AG20443 (cell line): ENCODE measurements around the gene DCTN2.
"Not testable (repeated sequence)": the region's sequence is repeated elsewhere in the genome, so short reads cannot be mapped to it uniquely, and the experiment has no call there.

ENCODE experiments used
- DNase-seq: peaks from one replicate; pipeline ENCODE4 v3.0.0; 2012; ENCODE audit warnings: low spot score, mixed read lengths

Gene DCTN2

GRCh38 chr12:57576613-57577160 lies 29.7 kb upstream of the DCTN2 start:
- DNase-seq, result no peak

DNA sequence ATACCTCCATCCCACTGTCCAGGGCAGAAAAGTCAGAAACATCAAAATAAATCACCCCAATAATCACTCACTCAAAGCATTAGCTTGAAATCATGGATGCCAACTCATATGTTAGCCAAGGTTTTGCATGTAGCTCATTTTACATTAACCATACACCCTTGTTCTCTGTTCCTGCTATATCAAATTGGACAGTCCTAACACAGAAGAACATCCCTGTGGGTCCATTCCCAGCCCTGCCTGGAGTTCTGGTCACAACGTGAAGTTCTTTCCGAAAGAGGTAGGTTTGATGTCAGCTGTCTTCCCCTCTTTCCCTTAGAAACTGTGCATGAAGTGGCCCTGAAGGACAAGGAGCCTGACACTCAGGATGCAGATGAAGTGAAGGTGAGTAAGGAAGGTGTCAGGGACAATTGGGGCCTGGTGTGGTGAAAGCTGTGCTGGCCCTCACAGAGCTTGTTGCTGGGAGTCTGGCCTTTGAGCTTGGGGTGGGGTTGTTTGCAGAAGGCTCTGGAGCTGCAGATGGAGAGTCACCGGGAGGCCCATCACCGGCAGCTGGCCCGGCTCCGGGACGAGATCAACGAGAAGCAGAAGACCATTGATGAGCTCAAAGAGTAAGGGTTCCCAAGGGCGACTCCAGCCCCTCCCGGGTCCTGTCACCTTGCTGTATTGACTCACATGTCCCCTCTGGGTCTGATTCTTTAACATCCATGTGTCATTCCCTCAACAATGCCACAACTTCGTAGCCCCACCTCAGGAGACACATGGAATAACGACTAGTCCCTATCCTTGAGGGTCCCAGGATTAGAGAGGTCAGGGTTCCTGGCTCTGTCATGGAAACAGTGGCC lies 29.0 kb upstream of the DCTN2 start:
- DNase-seq, result no peak

GRCh38 chr12:57574795-57575194 lies 27.8 kb upstream of the DCTN2 start:
- DNase-seq, result no peak

DNA sequence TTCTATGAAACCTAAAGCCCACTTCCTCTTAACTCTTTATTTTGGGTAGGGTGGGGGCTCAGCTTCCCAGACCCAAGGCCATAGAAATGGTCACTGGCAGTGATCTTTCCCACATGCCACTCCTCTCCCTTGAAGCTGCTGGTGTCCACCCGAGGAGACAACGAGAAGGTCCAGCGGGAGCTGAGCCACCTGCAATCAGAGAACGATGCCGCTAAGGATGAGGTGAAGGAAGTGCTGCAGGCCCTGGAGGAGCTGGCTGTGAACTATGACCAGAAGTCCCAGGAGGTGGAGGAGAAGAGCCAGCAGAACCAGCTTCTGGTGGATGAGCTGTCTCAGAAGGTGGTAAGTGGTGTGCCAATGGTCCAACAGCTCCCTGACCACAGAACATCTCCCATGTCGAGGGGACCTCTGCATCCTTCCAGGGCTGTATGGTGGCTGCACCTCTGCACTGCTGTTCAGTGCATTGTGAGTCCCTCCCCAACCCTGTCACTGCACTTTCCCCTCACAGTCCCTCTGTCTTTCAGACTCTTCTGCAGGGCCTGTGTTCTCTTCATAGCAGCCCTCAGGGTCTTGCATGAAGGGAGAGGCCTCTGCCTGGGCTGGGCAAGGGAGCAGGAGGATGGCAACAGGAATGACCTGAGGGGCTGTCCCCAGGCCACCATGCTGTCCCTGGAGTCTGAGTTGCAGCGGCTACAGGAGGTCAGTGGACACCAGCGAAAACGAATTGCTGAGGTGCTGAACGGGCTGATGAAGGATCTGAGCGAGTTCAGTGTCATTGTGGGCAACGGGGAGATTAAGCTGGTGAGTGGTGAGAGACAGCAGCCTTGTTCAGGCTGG lies 25.2 kb upstream of the DCTN2 start:
- no peak for DNase-seq

- DNase-seq, result not testable (repeated sequence)
These were observed 23.4 kb upstream of the DCTN2 start for GRCh38 chr12:57570438-57570837.

GRCh38 chr12:57569858-57570257 lies 22.9 kb upstream of the DCTN2 start:
- no peak for DNase-seq

DNA sequence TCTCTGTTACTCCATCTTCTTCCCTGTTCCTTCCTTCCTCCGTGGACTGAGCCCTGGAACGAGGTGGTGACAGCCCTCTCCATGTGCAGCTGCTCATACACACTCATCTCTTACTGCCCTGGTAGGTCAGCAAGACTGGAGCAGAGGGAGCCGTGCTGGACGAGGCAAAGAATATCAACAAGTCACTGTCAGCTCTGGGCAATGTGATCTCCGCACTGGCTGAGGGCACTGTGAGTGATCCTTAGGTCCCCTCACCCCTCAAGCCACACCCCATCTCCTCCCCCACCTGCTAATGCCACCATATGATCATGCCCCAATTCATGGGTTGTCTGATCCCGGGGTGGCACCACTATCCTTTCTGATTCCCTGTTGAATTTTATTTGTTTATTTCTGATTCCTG lies 21.8 kb upstream of the DCTN2 start:
- no peak for DNase-seq

- no peak for DNase-seq
These were observed 17.3 kb upstream of the DCTN2 start for GRCh38 chr12:57564178-57564740.

GRCh38 chr12:57563358-57563757 lies 16.4 kb upstream of the DCTN2 start:
- no peak for DNase-seq

- not testable (repeated sequence) for DNase-seq
These were observed 14.1 kb upstream of the DCTN2 start for GRCh38 chr12:57561117-57561516.

DNA sequence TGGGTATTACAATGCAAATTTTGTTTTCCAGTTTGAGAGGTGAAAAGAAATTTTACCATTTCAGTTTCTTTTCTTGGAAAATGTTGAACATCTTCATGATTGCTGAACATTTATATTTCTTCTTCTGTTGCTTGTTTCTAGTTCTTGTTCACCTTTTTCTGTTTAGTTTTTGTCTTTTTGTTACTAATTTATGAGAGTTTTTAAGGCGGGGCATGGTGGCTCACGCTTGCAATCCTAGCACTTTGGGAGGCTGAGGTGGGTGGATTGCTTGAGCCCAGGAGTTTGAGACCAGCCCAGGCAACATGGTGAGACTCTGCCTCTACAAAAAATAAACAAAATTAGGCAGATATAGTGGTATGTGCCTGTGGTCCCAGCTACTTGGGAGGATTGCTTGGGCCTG lies 13.5 kb upstream of the DCTN2 start:
- no peak for DNase-seq

DNA sequence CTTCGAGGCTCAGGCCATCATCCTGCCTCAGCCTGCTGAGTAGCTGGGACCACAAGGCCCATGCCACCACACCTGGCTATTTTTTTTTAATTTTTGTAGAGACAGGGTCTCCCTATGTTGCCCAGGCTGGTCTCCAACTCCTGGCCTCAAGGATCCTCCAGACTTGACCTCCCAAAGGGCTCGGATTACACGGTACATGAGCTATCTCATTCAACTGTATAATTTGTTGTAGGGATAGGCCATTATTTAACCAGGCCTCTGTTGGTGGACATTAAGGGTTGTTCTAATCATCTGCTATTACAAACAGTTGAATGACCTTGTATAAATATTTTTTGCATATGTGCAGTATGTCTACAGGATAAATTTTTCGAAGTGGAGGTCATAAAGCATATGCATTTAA lies 11.9 kb upstream of the DCTN2 start:
- no peak for DNase-seq

GRCh38 chr12:57554897-57555296 lies 7.9 kb upstream of the DCTN2 start:
- no peak for DNase-seq

GRCh38 chr12:57554453-57554852 lies 7.5 kb upstream of the DCTN2 start:
- DNase-seq, result no peak

DNA sequence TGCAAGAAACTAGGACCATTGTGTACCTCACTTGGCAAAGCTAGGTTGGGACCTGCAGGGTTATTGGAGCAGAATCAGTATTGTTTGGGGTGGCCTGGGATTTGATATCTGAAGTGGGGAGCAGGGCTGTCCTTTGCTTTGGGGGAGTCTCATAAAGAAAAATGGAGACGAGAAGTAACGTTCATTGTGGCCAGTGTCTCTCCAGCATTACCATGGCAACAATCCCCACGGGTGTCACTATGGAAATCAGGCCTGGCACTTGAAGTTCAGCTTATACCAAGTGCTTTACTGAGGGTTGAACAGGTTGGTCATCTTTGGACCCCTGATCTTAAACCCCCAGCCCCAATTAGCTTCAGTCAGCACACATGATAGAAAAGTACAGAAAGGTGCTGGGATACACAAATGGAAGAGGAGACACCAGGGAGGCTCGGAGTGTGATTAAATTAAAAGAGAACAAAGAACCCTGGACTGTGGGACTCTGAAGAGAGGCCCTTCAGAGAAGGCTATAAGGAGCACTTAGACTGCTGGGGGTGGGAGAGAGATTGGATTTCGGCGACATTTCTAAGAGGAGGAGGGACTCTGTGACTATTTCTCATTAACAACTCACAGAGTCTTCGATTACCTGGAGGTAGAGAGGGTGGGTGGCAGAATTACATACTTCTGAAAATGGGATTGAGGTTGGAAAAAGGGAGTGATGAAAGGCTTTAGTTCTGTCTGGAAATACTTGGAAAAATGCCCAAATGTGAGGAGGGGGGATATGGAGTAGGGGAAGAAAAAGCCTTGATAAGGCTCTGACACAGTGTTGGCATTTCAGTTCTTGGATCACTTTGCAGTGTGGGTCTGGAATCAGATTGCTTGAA lies 6.6 kb upstream of the DCTN2 start:
- DNase-seq, result no peak

GRCh38 chr12:57552835-57553313 lies 5.9 kb upstream of the DCTN2 start:
- peak; percentile 61 for DNase-seq

DNA sequence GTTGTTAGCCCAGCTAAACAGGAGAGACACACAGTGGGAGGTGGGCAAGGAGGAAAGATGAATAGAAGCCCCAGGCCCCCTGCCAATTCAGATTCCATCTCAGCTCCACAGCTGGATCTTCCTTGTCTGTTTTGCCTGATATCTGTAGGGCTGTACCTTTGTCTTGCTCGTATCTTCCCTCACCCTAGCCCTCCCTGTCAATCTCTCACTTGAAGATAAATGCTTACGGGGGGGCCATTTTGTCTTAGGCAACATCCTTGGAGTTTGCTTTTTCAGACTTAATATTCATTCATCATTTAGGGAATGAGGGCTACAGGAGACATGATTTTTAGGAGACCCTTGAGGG lies 5.3 kb upstream of the DCTN2 start:
- no peak for DNase-seq

DNA sequence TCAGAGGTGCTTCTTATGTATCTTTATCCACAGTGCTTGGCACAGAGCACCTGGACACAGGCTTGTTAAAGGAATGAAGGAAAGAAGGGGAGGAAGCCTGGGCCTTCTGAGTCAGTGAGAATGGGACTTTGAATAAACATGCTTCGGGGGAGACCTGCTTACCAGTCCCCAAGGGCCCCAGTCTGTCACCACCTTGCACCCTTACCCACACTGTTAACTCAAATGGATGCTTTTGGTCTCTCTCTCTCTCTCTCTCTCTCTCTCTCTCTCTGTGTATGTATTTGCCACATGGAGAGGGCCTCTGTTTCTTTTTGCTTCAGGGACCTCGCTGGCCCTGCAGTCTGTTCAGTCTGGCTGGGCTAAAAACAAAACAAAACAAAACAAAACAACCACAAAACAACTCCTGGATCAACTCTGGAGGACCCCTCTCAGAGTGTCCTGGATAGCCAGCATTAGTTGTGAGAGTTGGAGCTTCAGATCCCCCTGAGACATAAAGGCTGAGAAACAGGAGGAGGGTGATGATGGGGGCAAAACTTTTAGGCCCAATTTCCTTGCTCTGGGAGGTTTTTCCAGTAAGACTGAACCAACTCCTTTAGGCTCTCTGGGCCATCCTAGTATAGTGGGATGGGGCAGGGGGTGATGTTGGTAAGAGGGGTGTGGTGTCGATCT lies 4.8 kb upstream of the DCTN2 start:
- no peak for DNase-seq

- DNase-seq, result no peak
These were observed 3.9 kb upstream of the DCTN2 start for GRCh38 chr12:57550641-57551549.
